Neutrophil (primary cell): ENCODE results near the gene HBZ.

ENCODE experiments used
- H3K27ac ChIP-seq: fragments of 200-600 bp; sonication (generic); 2 replicates; pipeline ENCODE4 v1.5.1; 2016; ENCODE audit warnings: mild to moderate bottlenecking, moderate library complexity
- H3K27me3 ChIP-seq: fragments of 200-600 bp; sonication (generic); 2 replicates; pipeline ENCODE4 v1.6.0; 2016; ENCODE audit warnings: mild to moderate bottlenecking
- H3K36me3 ChIP-seq: fragments of 200-600 bp; sonication (generic); 2 replicates; pipeline ENCODE4 v1.5.1; 2017
- H3K4me1 ChIP-seq, 2 experiments: fragments of 200-600 bp in 1 of 2; sonication (generic) in 1 of 2; 1 replicate in 1 of 2; 2 replicates in 1 of 2; pipeline versions ENCODE4 v1.5.1 to v1.6.1; 2013 to 2016; ENCODE audit warnings: low read depth in 1 of 2, low read length in 1 of 2, mild to moderate bottlenecking in 1 of 2, moderate library complexity in 1 of 2; ENCODE audit not compliant: control insufficient read depth in 1 of 2, insufficient read depth in 1 of 2
- H3K4me3 ChIP-seq, 2 experiments: fragments of 200-600 bp in 1 of 2; sonication (generic) in 1 of 2; 1 replicate in 1 of 2; 2 replicates in 1 of 2; pipeline ENCODE4 v1.5.1; 2013 to 2016; ENCODE audit warnings: low read depth in 1 of 2, low read length in 1 of 2, mild to moderate bottlenecking in 1 of 2, moderate library complexity in 1 of 2
- H3K9me3 ChIP-seq: fragments of 200-600 bp; sonication (generic); 2 replicates; pipeline ENCODE4 v1.5.1; 2016
- TF ChIP-seq, protein P1 (sequence below): fragments of 200-600 bp; sonication (generic); IDR thresholded peaks from 2 replicates; pipeline ENCODE4 v1.5.1; 2016; ENCODE audit warnings: antibody characterized with exemption

The HBZ gene

DNA sequence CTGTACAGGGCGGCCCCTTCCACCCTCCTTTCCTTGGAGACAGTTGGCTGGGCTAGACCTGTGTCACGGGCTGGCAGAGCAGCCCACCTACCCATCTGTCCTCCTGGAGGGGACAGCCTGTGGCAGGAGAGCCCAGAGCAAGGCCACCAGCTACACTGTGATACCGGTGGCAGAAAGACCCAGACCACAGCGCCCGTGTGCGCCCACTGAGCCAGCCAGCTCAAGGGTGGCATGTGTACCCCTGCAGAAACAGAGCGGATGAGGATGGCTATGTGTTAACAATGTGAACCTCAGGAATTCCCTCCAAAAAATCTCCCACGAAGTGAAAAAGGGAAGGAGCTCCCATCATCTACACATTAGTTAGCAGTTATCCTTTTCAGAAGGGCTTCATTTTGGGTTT is 34.9 kb downstream of the HBZ start:
- no peak overlapping the region for H3K4me3 ChIP-seq
- no peaks in the 10 kb centered on the region for H3K27me3 ChIP-seq
- H3K27ac ChIP-seq, result no peak overlapping the region
- TF ChIP-seq, protein P1, sequence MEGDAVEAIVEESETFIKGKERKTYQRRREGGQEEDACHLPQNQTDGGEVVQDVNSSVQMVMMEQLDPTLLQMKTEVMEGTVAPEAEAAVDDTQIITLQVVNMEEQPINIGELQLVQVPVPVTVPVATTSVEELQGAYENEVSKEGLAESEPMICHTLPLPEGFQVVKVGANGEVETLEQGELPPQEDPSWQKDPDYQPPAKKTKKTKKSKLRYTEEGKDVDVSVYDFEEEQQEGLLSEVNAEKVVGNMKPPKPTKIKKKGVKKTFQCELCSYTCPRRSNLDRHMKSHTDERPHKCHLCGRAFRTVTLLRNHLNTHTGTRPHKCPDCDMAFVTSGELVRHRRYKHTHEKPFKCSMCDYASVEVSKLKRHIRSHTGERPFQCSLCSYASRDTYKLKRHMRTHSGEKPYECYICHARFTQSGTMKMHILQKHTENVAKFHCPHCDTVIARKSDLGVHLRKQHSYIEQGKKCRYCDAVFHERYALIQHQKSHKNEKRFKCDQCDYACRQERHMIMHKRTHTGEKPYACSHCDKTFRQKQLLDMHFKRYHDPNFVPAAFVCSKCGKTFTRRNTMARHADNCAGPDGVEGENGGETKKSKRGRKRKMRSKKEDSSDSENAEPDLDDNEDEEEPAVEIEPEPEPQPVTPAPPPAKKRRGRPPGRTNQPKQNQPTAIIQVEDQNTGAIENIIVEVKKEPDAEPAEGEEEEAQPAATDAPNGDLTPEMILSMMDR, result no peak
- H3K36me3 ChIP-seq, result peaks cover 66% of the 10 kb centered on the region
- no peaks in the 10 kb centered on the region for H3K4me1 ChIP-seq
- H3K9me3 ChIP-seq, result no peaks in the 10 kb centered on the region

DNA sequence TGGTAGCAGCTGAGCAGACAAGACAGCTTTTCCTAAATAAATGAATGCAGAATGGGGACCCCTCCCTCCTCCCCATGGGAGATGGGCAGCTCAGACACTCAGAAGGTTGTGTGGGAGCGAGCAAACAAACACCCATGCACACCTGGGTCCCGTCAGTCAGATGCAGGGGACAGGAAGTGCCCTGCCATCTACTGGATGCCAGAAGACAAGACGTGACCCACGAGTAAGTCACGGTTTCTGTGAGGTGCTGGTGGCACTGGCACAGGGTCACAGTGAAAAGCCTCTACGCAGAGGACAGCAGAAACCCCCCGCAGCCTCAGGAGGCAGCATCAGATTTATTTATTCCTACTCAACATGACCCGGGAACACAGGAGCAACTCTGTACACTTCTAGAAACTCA is 36.2 kb downstream of the HBZ start:
- TF ChIP-seq, protein P1, result no peak
- Histone ChIP-seq H3K36me3 (peaks cover 78% of the 10 kb centered on the region), H3K4me3 (no peak overlapping the region), H3K27me3 (no peaks in the 10 kb centered on the region), H3K9me3 (no peaks in the 10 kb centered on the region), H3K27ac (no peak overlapping the region), H3K4me1 (no peaks in the 10 kb centered on the region)

DNA sequence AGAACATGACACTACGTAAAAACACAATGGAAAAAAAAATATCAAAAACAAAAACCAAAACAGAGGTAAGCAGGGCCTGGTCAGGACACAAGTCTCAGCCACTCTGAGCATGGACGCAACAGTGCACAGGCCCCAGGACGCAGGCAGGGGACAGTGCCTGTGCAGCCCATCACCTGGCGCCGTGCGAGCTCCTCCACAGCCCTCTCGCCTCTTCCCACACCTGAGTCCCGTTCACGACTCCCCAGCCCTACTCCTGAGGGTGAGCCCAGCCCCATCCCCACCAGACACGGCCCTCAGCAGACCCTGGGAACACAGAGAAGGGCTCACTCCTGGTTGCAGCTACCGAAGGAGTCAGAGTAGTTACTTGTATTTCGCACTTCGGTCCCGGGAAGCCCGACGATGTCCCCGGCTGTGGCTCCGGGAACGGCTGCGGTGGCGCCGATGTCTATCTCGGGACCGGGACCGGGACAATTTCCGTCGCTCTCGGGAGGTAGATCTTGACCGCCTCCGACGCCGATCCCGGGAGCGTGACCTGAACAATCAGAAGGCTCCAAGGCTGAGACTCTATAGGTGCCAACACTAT is 37.3 kb downstream of the HBZ start:
- H3K4me3 ChIP-seq, result no peak overlapping the region
- no peaks in the 10 kb centered on the region for H3K9me3 ChIP-seq
- TF ChIP-seq, protein P1, result no peak
- no peaks in the 10 kb centered on the region for H3K27me3 ChIP-seq
- H3K27ac ChIP-seq, result no peak overlapping the region
- no peaks in the 10 kb centered on the region for H3K4me1 ChIP-seq
- H3K36me3 ChIP-seq, result peaks cover 85% of the 10 kb centered on the region

DNA sequence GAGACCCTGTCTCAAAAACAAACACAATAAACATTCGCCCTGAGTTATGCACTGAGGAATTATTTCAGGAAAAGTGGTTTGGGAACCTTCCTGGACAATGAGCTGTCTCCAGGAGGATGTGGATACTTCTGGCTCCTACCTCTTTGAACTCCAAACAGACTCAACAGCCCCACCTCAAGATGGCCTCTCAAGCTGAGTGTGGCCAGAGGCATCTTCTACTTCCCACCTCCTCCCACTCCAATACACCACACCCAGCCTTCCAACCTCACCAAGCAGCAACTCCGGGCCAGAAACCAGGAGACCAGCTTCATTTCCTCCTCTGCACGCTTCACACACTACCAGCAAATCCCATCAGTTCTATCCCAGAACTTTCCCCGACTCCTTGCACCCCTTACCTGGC is 39.4 kb downstream of the HBZ start:
- no peaks in the 10 kb centered on the region for H3K9me3 ChIP-seq
- no peaks in the 10 kb centered on the region for H3K27me3 ChIP-seq
- H3K4me3 ChIP-seq, result no peak overlapping the region
- H3K36me3 ChIP-seq, result peaks cover 95% of the 10 kb centered on the region
- TF ChIP-seq, protein P1, result no peak
- no peaks in the 10 kb centered on the region for H3K4me1 ChIP-seq
- H3K27ac ChIP-seq, result no peak overlapping the region

DNA sequence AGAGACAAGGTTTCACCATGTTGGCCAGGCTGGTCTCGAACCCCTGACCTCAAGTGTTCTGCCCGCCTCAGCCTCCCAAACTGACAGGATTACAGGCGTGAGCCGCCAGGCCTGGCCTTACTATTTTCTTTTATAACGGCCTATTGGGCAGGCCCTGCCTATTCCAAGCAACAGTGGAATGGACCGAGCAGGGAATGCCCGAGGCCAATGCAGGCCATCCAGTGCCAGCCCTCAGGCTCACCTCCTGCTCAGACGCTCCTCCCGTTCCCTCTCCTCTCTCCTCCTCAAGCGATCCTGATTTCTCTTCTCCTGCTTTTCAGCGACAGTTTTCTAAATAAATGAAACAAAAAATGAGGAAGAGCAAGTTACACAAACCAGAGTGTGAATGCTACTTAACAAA is 40.2 kb downstream of the HBZ start:
- Histone ChIP-seq H3K36me3 (peaks cover 96% of the 10 kb centered on the region), H3K27ac (no peak overlapping the region)
- TF ChIP-seq, protein P1, result no peak

DNA sequence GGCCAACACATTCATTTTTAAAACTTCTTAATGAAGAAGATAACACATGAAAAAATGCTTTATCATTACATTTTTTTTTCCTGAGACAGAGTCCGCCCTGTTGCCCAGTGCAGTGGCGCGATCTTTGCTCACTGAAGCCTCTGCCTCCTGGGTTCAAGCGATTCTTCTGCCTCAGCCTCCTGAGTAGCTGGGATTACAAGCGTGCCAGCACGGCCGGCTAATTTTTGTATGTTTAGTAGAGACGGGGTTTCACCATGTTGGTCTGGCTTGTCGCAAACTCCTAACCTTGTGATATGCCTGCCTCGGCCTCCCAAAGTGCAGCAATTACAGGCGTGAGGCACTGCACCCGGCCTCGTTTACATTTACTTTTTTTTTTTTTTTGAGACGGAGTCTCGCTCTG is 41.0 kb downstream of the HBZ start:
- TF ChIP-seq, protein P1, result no peak
- no peaks in the 10 kb centered on the region for H3K9me3 ChIP-seq
- peaks cover 97% of the 10 kb centered on the region for H3K36me3 ChIP-seq
- no peaks in the 10 kb centered on the region for H3K4me1 ChIP-seq
- no peak overlapping the region for H3K4me3 ChIP-seq
- no peak overlapping the region for H3K27ac ChIP-seq
- H3K27me3 ChIP-seq, result no peaks in the 10 kb centered on the region

More for the DNA sequence above, 40.2 kb downstream of the HBZ start:
- H3K9me3 ChIP-seq, result no peaks in the 10 kb centered on the region
- no peaks in the 10 kb centered on the region for H3K4me1 ChIP-seq
- no peaks in the 10 kb centered on the region for H3K27me3 ChIP-seq
- no peak overlapping the region for H3K4me3 ChIP-seq
